ENCODE measurements around the gene CCNG2.

DNA sequence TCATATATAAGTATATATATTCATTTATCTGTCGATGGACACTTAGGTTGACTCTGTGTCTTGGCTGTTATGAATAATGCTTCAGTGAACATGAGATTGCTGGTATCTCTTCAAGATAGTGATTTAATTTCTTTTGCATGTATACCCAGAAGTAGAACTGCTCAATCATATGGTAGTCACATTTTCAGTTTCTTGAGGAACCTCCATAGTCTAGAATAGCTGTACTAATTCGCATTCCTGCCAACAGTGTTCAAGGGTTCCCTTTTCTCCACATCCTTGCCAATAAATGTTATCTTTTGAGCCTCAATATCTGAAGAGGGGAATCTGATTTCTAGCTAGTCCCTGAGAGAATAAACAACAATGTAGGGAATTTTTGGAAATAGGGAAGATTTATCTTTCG is 32.4 kb upstream of the CCNG2 start:
- TF ChIP-seq RARB (CRISPR knock-in tag; IDR thresholded peaks at IDR 0.05) (no peak), ZC3H10 (CRISPR knock-in tag; IDR thresholded peaks at IDR 0.05) (no peak), ARNTL (CRISPR knock-in tag; IDR thresholded peaks at IDR 0.05; ENCODE audit: borderline replicate concordance, low read depth) (no peak), TOX (CRISPR knock-in tag; IDR thresholded peaks at IDR 0.05; ENCODE audit: borderline replicate concordance) (no peak)
- TF ChIP-seq, protein P1, sequence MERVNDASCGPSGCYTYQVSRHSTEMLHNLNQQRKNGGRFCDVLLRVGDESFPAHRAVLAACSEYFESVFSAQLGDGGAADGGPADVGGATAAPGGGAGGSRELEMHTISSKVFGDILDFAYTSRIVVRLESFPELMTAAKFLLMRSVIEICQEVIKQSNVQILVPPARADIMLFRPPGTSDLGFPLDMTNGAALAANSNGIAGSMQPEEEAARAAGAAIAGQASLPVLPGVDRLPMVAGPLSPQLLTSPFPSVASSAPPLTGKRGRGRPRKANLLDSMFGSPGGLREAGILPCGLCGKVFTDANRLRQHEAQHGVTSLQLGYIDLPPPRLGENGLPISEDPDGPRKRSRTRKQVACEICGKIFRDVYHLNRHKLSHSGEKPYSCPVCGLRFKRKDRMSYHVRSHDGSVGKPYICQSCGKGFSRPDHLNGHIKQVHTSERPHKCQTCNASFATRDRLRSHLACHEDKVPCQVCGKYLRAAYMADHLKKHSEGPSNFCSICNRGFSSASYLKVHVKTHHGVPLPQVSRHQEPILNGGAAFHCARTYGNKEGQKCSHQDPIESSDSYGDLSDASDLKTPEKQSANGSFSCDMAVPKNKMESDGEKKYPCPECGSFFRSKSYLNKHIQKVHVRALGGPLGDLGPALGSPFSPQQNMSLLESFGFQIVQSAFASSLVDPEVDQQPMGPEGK (CRISPR knock-in tag; IDR thresholded peaks at IDR 0.05; ENCODE audit: borderline replicate concordance) = no peak
